ENCODE measurements around the gene PCTP. TPM values are rescaled to one million over a fixed set of nuclear protein-coding genes. Genes with fewer than 3 reads are reported as not detected.

The PCTP gene
- total and polyA plus RNA-seq, 2 of the 4 experiments (the other 2 are of a cell fraction): 11.6 to 12.9 TPM

DNA sequence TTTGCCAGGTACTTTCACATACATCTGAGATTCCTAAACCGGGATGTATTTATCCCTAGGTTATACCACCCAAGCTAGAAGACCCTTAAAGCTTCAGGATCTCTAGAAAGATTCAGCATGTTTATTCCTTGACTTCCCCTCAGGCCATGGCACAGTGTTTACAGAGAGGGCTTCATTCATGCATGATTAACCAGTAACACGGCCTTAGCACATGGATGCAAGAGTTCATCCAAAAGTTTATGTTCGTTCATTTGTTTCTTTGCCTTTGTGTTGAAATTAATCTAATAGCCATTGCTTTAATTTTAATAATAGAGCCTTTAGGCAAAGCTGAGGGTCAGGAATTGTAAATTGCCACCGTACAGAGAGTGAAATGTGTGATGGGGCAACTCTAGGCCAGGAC, 13.8 kb downstream of the PCTP start:
- no peak overlapping the region for H3K9ac ChIP-seq (ENCODE audit: low read depth, low read length)
- no peak overlapping the region for H4K5ac ChIP-seq (ENCODE audit: low read depth, low read length)
- no peak overlapping the region for H3K4ac ChIP-seq (ENCODE audit: low read depth, low read length)
- no peaks in the 10 kb centered on the region for H3K9me3 ChIP-seq (ENCODE audit: control insufficient read depth, insufficient read depth, low read length)
- H2AK5ac ChIP-seq (ENCODE audit: low read depth, low read length): no peak overlapping the region
- H2BK20ac ChIP-seq (ENCODE audit: low read depth, low read length): no peak overlapping the region
- H3K14ac ChIP-seq (replicated peaks; ENCODE audit: low read depth, low read length): no peak overlapping the region
- H4K8ac ChIP-seq (ENCODE audit: low read depth in 2 of 2, low read length in 2 of 2): no peak overlapping the region
- TF ChIP-seq MXI1 (IDR thresholded peaks at IDR 0.05; ENCODE audit: borderline replicate concordance, low read depth, low read length): no peak
- TF ChIP-seq RFX5 (IDR thresholded peaks at IDR 0.05; ENCODE audit: low read depth, low read length): no peak
- TF ChIP-seq NFE2L2 (IDR thresholded peaks at IDR 0.05; ENCODE audit: low read depth, low read length): no peak
- TF ChIP-seq MAZ (IDR thresholded peaks at IDR 0.05; ENCODE audit: borderline replicate concordance, low read depth, low read length): no peak
- TF ChIP-seq FOS (IDR thresholded peaks at IDR 0.05; ENCODE audit: low read depth, low read length): no peak
- TF ChIP-seq, protein P1, sequence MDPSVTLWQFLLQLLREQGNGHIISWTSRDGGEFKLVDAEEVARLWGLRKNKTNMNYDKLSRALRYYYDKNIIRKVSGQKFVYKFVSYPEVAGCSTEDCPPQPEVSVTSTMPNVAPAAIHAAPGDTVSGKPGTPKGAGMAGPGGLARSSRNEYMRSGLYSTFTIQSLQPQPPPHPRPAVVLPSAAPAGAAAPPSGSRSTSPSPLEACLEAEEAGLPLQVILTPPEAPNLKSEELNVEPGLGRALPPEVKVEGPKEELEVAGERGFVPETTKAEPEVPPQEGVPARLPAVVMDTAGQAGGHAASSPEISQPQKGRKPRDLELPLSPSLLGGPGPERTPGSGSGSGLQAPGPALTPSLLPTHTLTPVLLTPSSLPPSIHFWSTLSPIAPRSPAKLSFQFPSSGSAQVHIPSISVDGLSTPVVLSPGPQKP (IDR thresholded peaks at IDR 0.05; ENCODE audit: borderline replicate concordance, low read depth, low read length): no peak
- TF ChIP-seq RCOR1 (IDR thresholded peaks at IDR 0.05; ENCODE audit: insufficient replicate concordance, low read length): no peak
- TF ChIP-seq SMC3 (IDR thresholded peaks at IDR 0.05; ENCODE audit: low read depth, low read length): no peak
- TF ChIP-seq, protein P2, sequence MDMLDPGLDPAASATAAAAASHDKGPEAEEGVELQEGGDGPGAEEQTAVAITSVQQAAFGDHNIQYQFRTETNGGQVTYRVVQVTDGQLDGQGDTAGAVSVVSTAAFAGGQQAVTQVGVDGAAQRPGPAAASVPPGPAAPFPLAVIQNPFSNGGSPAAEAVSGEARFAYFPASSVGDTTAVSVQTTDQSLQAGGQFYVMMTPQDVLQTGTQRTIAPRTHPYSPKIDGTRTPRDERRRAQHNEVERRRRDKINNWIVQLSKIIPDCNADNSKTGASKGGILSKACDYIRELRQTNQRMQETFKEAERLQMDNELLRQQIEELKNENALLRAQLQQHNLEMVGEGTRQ (IDR thresholded peaks at IDR 0.05; ENCODE audit: low read depth, low read length): no peak
- no peak for TF ChIP-seq POLR2A (IDR thresholded peaks at IDR 0.05; ENCODE audit: low read depth, low read length)
- TF ChIP-seq BHLHE40 (IDR thresholded peaks at IDR 0.05; ENCODE audit: low read depth, low read length): no peak
- no peak for TF ChIP-seq RAD21 (IDR thresholded peaks at IDR 0.05; ENCODE audit: low read length)
- no peak for TF ChIP-seq CHD1 (IDR thresholded peaks at IDR 0.05; ENCODE audit: low read depth, low read length)
- TF ChIP-seq, protein P3, sequence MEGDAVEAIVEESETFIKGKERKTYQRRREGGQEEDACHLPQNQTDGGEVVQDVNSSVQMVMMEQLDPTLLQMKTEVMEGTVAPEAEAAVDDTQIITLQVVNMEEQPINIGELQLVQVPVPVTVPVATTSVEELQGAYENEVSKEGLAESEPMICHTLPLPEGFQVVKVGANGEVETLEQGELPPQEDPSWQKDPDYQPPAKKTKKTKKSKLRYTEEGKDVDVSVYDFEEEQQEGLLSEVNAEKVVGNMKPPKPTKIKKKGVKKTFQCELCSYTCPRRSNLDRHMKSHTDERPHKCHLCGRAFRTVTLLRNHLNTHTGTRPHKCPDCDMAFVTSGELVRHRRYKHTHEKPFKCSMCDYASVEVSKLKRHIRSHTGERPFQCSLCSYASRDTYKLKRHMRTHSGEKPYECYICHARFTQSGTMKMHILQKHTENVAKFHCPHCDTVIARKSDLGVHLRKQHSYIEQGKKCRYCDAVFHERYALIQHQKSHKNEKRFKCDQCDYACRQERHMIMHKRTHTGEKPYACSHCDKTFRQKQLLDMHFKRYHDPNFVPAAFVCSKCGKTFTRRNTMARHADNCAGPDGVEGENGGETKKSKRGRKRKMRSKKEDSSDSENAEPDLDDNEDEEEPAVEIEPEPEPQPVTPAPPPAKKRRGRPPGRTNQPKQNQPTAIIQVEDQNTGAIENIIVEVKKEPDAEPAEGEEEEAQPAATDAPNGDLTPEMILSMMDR (conservative IDR thresholded peaks at IDR 0.05; ENCODE audit: low read depth, low read length): no peak
- TF ChIP-seq MAFK (IDR thresholded peaks at IDR 0.05; ENCODE audit: low read depth, low read length): no peak
- TF ChIP-seq CEBPB (IDR thresholded peaks at IDR 0.05; ENCODE audit: low read depth, low read length): no peak
- H3K4me2 ChIP-seq (ENCODE audit: low read depth, low read length): no peak overlapping the region
- H3K4me3 ChIP-seq (ENCODE audit: insufficient read depth, low read depth, low read length): no peak overlapping the region
- H3K23ac ChIP-seq (ENCODE audit: low read depth, low read length): no peak overlapping the region
- H2BK5ac ChIP-seq (ENCODE audit: low read depth, low read length, poor library complexity, severe bottlenecking): no peak overlapping the region
- in situ Hi-C loops (cut with MboI; ENCODE audit: low sequenced_read_pairs) (no loop called here), intact Hi-C loops (cut with micrococcal nuclease) (no loop called here), dilution Hi-C loops (cut with HindIII; ENCODE audit: low sequenced_read_pairs, unreplicated experiment) (no loop called here)
- BruUV-seq (replicated peaks): no TSS peak
- WGBS, 2 experiments (ENCODE audit: extremely low coverage in 2 of 2, insufficient read length in 1 of 2): 100% methylated on average over 1 of the region's 4 CpGs; no CpG with 5 or more reads in 1 of the 2 experiments
- no peak overlapping the region for H2BK120ac ChIP-seq (ENCODE audit: low read depth, low read length)
- H3K56ac ChIP-seq (ENCODE audit: extremely low read depth, insufficient read depth, low read length): no peak overlapping the region
- H2AK9ac ChIP-seq (replicated peaks; ENCODE audit: low read depth, low read length, poor library complexity): no peak overlapping the region
- no peak overlapping the region for H4K91ac ChIP-seq (ENCODE audit: insufficient read depth, low read depth, low read length)
- H3K9me1 ChIP-seq (ENCODE audit: insufficient read depth, low read length): peaks cover 5% of the 10 kb centered on the region
- H3K36me3 ChIP-seq (ENCODE audit: control insufficient read depth, insufficient read depth, low read length): peaks cover 2% of the 10 kb centered on the region; the same call in 1 of the 2 replicates
- no peaks in the 10 kb centered on the region; the same call in 1 of the 2 replicates for H4K20me1 ChIP-seq (ENCODE audit: insufficient read depth, low read length)
- no peak overlapping the region for H3K27ac ChIP-seq (ENCODE audit: insufficient read depth, low read length)
- H3K4me1 ChIP-seq (ENCODE audit: control insufficient read depth, insufficient read depth, low read length): peaks cover 3% of the 10 kb centered on the region
- H3K27me3 ChIP-seq (ENCODE audit: control insufficient read depth, insufficient read depth, low read length): no peaks in the 10 kb centered on the region
- peaks cover 10 to 19% of the 10 kb centered on the region in 2 experiments for H3K79me1 ChIP-seq (ENCODE audit: low read depth in 1 of 2, low read length in 2 of 2)
- DNase-seq (no peak), ATAC-seq (ENCODE audit: low read depth) (no peak)
- ChIA-PET POLR2A (ENCODE audit: unreplicated experiment) (no interaction called here), CTCF (no interaction called here)
- H2BK15ac ChIP-seq (ENCODE audit: low read depth, low read length): no peak overlapping the region
- no peak overlapping the region for H3K18ac ChIP-seq (ENCODE audit: low read depth, low read length)
- no peak overlapping the region for H2AFZ ChIP-seq (replicated peaks; ENCODE audit: low read length, poor library complexity)

Measured in IMR-90 (cell line).